NCI-H526 treated with DMSO at 0.1 percent for 48 hours (cell line): ENCODE data around the gene DENND1C.

Source experiments
- DNase-seq: peaks from one replicate; lab custom pipeline; 2025; lab: John Stamatoyannopoulos, UW

The DENND1C gene

GRCh38 chr19:6424195-6424938 is 57.2 kb downstream of the DENND1C start, which contains the start of gene KHSRP:
KHSRP (minus strand) TSS chr19:6424811; CDS start chr19:6424701, 110 bp downstream.
- DNase-seq: no peak

- no peak for DNase-seq
These were observed 57.9 kb downstream of the DENND1C start for GRCh38 chr19:6423499-6424194.

- DNase-seq: no peak
These were observed 60.2 kb downstream of the DENND1C start for GRCh38 chr19:6421075-6422014.

GRCh38 chr19:6418562-6418932 is 63.0 kb downstream of the DENND1C start:
- DNase-seq: no peak

GRCh38 chr19:6417713-6418561 is 63.6 kb downstream of the DENND1C start:
- DNase-seq: no peak
